ENCODE data around the gene ATP9A. TPM values are rescaled to one million over a fixed set of nuclear protein-coding genes. Genes with fewer than 3 reads are reported as not detected.

Gene ATP9A
- total RNA-seq, 6 experiments from 2014 or later = 10.5 to 17.4 (median 13.0) TPM

DNA sequence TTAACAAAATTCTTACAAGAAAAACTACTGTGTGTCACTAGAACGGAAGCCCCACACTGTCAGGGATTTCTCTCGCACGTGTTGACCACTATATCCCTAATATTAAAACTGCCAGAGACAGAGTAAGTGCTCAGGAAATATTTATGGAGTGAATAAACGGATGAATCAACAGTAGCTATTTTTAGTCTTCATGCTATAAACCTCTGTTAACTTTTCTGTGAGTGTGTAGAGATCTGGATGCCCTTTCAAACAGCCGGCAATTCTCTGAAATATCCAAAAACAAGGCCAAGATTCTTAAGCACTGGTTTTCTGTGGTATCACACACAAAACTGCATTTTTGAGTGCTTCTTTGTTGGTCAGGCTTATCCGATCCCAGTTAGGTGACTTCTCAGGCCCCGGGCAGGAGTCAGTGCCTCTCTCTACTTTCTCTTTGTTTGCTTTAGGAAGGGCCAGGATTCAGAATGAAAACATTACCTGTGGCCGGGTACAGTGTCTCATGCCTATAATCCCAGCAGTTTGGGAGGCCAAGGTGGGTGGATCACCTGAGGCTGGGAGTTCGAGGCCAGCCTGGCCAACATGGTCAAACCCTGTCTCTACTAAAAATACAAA is 15.7 kb downstream of the ATP9A start:
- no peaks in the 10 kb centered on the region for H3K36me3 ChIP-seq
- H3K9me3 ChIP-seq = no peaks in the 10 kb centered on the region
- no peak for TF ChIP-seq POLR2A (IDR thresholded peaks at IDR 0.05)
- TF ChIP-seq, protein P1, sequence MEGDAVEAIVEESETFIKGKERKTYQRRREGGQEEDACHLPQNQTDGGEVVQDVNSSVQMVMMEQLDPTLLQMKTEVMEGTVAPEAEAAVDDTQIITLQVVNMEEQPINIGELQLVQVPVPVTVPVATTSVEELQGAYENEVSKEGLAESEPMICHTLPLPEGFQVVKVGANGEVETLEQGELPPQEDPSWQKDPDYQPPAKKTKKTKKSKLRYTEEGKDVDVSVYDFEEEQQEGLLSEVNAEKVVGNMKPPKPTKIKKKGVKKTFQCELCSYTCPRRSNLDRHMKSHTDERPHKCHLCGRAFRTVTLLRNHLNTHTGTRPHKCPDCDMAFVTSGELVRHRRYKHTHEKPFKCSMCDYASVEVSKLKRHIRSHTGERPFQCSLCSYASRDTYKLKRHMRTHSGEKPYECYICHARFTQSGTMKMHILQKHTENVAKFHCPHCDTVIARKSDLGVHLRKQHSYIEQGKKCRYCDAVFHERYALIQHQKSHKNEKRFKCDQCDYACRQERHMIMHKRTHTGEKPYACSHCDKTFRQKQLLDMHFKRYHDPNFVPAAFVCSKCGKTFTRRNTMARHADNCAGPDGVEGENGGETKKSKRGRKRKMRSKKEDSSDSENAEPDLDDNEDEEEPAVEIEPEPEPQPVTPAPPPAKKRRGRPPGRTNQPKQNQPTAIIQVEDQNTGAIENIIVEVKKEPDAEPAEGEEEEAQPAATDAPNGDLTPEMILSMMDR (IDR thresholded peaks at IDR 0.05) = no peak
- H3K4me1 ChIP-seq = peaks cover 0 to 23% (median 13%) of the 10 kb centered on the region in 4 donors
- ATAC-seq (peak; percentile 43 to 56 (median 50)), DNase-seq (no peak)
- no peak overlapping the region for H3K4me3 ChIP-seq
- intact Hi-C loops (cut with DNase I) = no loop called here
- 37% methylated on average over 9 of the region's 9 CpGs for WGBS (ENCODE audit: insufficient coverage, low coverage, low lambda C conversion rate, missing lambda C conversion rate)
- H3K27me3 ChIP-seq = no peaks in the 10 kb centered on the region
- peak overlapping the region; percentile 47 to 63 (median 62) for H3K27ac ChIP-seq

DNA sequence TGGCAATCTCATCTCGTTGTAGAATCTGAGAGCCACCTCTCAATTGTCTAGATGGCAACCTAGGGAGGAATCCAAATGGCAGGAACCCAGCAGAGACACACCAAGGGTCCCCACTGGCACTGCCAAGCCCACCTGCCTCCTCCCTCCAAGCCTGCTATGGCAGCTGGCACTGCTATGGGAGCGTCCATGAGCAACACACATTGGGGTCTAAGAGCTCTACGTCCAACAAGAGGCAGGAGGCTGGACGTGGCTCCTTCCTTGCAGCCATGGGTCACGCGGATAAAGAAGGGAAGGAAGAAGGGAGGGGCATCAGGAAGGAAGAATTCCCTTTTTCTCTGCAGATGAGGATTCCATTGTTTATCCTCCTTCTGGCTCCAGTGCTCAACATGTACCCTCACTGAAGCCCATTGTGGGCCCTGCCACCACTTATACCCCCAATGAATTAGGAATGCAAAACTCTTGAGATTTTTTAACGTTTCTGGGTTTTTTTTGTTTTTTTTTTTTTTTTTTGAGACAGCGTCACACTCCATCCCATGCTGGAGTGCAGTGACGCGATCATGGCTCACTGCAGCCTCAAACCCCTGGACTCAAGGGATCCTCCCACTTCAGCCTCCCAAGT is 17.3 kb downstream of the ATP9A start:
- intact Hi-C loops (cut with DNase I) = no loop called here
- TF ChIP-seq, protein P1 (IDR thresholded peaks at IDR 0.05) = no peak
- TF ChIP-seq POLR2A (IDR thresholded peaks at IDR 0.05) = no peak
- H3K27me3 ChIP-seq = no peaks in the 10 kb centered on the region
- ATAC-seq = no peak
- H3K4me3 ChIP-seq = no peak overlapping the region
- WGBS (ENCODE audit: insufficient coverage, low coverage, low lambda C conversion rate, missing lambda C conversion rate) = 96% methylated on average over 6 of the region's 10 CpGs
- H3K27ac ChIP-seq = peak overlapping the region; percentile 84 to 92 (median 91)
- DNase-seq = no peak
- no peaks in the 10 kb centered on the region for H3K9me3 ChIP-seq
- H3K4me1 ChIP-seq = peaks cover 0 to 23% (median 13%) of the 10 kb centered on the region in 4 donors
- no peaks in the 10 kb centered on the region for H3K36me3 ChIP-seq

DNA sequence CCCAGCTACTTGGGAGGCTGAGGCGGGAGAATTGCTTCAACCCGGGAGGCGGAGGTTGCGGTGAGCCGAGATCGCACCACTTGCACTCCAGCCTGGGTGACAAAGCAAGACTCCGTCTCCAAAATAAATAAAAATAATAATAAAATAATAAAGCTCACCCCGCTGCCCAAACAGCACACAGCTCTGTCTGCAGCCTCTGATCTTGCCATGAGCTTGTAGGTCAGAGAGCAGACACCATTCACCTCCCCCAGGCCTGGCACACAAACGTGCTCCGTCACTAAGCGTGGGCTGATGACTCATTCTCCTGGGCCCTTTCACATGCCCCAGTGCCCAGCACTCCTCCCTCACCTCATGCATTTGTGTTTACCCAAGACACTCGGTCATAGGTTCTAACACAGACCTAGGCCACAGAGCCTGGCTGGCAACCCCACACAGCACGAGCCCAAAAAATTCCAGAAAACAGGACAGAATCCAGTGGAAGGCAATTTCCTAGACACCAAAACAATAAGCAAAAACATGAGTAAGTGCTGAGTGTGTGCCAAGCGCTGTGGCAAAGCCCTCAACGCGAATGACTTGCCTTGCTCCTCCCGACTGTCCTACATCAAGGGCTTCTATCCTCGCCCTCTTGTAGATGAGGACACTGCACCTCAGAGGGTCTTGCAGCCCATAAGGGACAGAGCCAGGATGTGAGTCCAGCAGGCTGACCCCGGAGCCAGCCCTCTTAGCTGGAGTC is 18.0 kb downstream of the ATP9A start:
- H3K27me3 ChIP-seq = no peaks in the 10 kb centered on the region
- intact Hi-C loops (cut with DNase I) = no loop called here
- DNase-seq (peak; percentile 85 to 95 (median 94)), ATAC-seq (peak; percentile 88 to 98 (median 96))
- H3K4me1 ChIP-seq = peaks cover 0 to 23% (median 13%) of the 10 kb centered on the region in 4 donors
- H3K27ac ChIP-seq = peak overlapping the region; percentile 84 to 92 (median 91)
- 26% methylated on average over 14 of the region's 19 CpGs for WGBS (ENCODE audit: insufficient coverage, low coverage, low lambda C conversion rate, missing lambda C conversion rate)
- peak overlapping the region in 2 of 3 donors; percentile 7 to 44 for H3K4me3 ChIP-seq
- H3K9me3 ChIP-seq = no peaks in the 10 kb centered on the region
- TF ChIP-seq POLR2A (IDR thresholded peaks at IDR 0.05) = peak; percentile 58
- TF ChIP-seq, protein P1 (IDR thresholded peaks at IDR 0.05) = no peak
- H3K36me3 ChIP-seq = no peaks in the 10 kb centered on the region

DNA sequence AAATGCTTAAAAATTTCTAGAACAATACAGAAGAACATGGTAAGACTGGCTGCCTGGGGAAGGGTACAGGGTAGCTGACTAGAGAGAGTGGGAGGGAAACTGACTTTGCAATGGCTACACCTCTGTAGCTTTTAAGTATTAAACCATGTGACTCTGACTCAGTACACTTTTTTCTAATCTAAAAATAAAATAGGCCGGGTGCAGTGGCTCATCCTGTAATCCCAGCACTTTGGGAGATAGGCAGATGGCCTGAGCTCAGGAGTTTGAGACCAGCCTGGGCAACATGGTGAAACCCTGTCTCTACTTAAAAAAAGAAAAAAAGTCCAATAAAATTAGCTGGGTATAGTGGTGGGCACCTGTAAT is 18.5 kb downstream of the ATP9A start:
- Histone ChIP-seq H3K27ac (peak overlapping the region; percentile 76 to 84 (median 76)), H3K27me3 (no peaks in the 10 kb centered on the region), H3K9me3 (no peaks in the 10 kb centered on the region), H3K4me3 (peak overlapping the region in 2 of 3 donors; percentile 7 to 44), H3K4me1 (peaks cover 0 to 27% (median 15%) of the 10 kb centered on the region in 4 donors), H3K36me3 (no peaks in the 10 kb centered on the region)
- peak; percentile 24 for TF ChIP-seq POLR2A (IDR thresholded peaks at IDR 0.05)
- TF ChIP-seq, protein P1 (IDR thresholded peaks at IDR 0.05) = no peak
- DNase-seq (no peak), ATAC-seq (peak; percentile 1 to 46 (median 1))
- intact Hi-C loops (cut with DNase I) = no loop called here
- WGBS (ENCODE audit: insufficient coverage, low coverage, low lambda C conversion rate, missing lambda C conversion rate) = 11% methylated on average over 1 of the region's 1 CpG

Data from right lobe of liver (tissue), 6 donors.